BJ (cell line): ENCODE data around the gene CP. TPM values are rescaled to one million over a fixed set of nuclear protein-coding genes. Genes with fewer than 3 reads are reported as not detected.
"Not testable (repeated sequence)": the region's sequence is repeated elsewhere in the genome, so short reads cannot be mapped to it uniquely, and the experiment has no call there.

Experiments used
- CTCF ChIA-PET: fragments of 350-600 bp; formaldehyde crosslinking; extraction: SDS; loops from one replicate; lab custom pipeline; 2021; ENCODE audit warnings: antibody characterized with exemption, inconsistent platforms; lab: Yijun Ruan, JAX
- POLR2A ChIA-PET: fragments of 300-600 bp; sonication (Branson Sonifier 250); formaldehyde crosslinking; extraction: SDS; loops from one replicate; lab custom pipeline; 2021; ENCODE audit warnings: antibody characterized with exemption; lab: Charles Lee
- DNase-seq: peaks from one replicate; pipeline ENCODE4 v3.0.0-alpha.2; 2011; ENCODE audit warnings: low read depth
- H3K27me3 ChIP-seq: 2 replicates; pipeline ENCODE4 v1.6.0; 2011; ENCODE audit warnings: low read length; ENCODE audit not compliant: control insufficient read depth, insufficient read depth
- H3K36me3 ChIP-seq: 2 replicates; pipeline ENCODE4 v1.5.1; 2011; ENCODE audit warnings: low read length; ENCODE audit not compliant: control insufficient read depth, insufficient read depth
- H3K4me3 ChIP-seq: 2 replicates; pipeline ENCODE4 v1.5.1; 2011; ENCODE audit warnings: low read depth, mild to moderate bottlenecking, control low read depth, low read length
- CTCF ChIP-seq: IDR thresholded peaks from 2 replicates; pipeline ENCODE4 v1.5.1; 2011; ENCODE audit warnings: low read depth, mild to moderate bottlenecking, control low read depth, inconsistent platforms, low read length, moderate library complexity; ENCODE audit not compliant: insufficient read depth
- polyA plus RNA-seq: library from polyadenylated mRNA; depleted of rRNA; stranded (reverse); fragments of >200 nt; gene quantifications from 2 replicates; pipeline ENCODE4 v1.2.3, GENCODE V29; 2011

Gene CP
- polyA plus RNA-seq, 1 experiment, result not detected

GRCh38 chr3:149239357-149239936 lies 17.8 kb upstream of the CP start:
- no peak overlapping the region for H3K4me3 ChIP-seq
- no peak for TF ChIP-seq CTCF
- H3K36me3 ChIP-seq, result no peaks in the 10 kb centered on the region
- ChIA-PET CTCF (no interaction called here), POLR2A (no interaction called here)
- DNase-seq, result no peak
- H3K27me3 ChIP-seq, result no peaks in the 10 kb centered on the region

- H3K36me3 ChIP-seq, H3K4me3 ChIP-seq, POLR2A ChIA-PET, DNase-seq, H3K27me3 ChIP-seq: not testable (repeated sequence)
- CTCF ChIA-PET, result interaction anchor here (0.6 to 1.0 kb wide), 3 partner anchors 18 to 721 kb away, joined by 3 read pairs; no protein-coding TSS in a partner anchor
These were observed 16.6 kb upstream of the CP start for GRCh38 chr3:149238268-149238667.

- H3K36me3 ChIP-seq, result no peaks in the 10 kb centered on the region
- POLR2A ChIA-PET, result no interaction called here
- CTCF ChIA-PET, result interaction anchor here (0.7 kb wide), 1 partner anchor 40 kb away, joined by 3 read pairs; no protein-coding TSS in a partner anchor
- no peaks in the 10 kb centered on the region for H3K27me3 ChIP-seq
- no peak for DNase-seq
- H3K4me3 ChIP-seq, result no peak overlapping the region
- TF ChIP-seq CTCF, result no peak
These were observed 14.2 kb upstream of the CP start for GRCh38 chr3:149235599-149236424.

- Histone ChIP-seq H3K27me3 (no peaks in the 10 kb centered on the region), H3K4me3 (no peak overlapping the region), H3K36me3 (no peaks in the 10 kb centered on the region)
- ChIA-PET CTCF (interaction anchor here (1.9 kb wide), 1 partner anchor 74 kb away, joined by 4 read pairs; no protein-coding TSS in a partner anchor), POLR2A (no interaction called here)
- no peak for TF ChIP-seq CTCF
- no peak for DNase-seq
These were observed 13.1 kb upstream of the CP start for GRCh38 chr3:149234671-149235245.

GRCh38 chr3:149233323-149233722 lies 11.7 kb upstream of the CP start:
- no peak overlapping the region for H3K4me3 ChIP-seq
- H3K36me3 ChIP-seq, result no peaks in the 10 kb centered on the region
- no peaks in the 10 kb centered on the region for H3K27me3 ChIP-seq
- DNase-seq, result no peak
- CTCF ChIA-PET, result no interaction called here
- POLR2A ChIA-PET, result interaction anchor here (0.7 kb wide), 1 partner anchor 425 kb away, joined by 3 read pairs; no protein-coding TSS in a partner anchor
- TF ChIP-seq CTCF, result no peak
